ENCODE measurements around the gene C3orf85. TPM values are rescaled to one million over a fixed set of nuclear protein-coding genes. Genes with fewer than 3 reads are reported as not detected.

C3orf85 gene
- total and polyA plus RNA-seq, 2 experiments from 2014 or later = not detected

DNA sequence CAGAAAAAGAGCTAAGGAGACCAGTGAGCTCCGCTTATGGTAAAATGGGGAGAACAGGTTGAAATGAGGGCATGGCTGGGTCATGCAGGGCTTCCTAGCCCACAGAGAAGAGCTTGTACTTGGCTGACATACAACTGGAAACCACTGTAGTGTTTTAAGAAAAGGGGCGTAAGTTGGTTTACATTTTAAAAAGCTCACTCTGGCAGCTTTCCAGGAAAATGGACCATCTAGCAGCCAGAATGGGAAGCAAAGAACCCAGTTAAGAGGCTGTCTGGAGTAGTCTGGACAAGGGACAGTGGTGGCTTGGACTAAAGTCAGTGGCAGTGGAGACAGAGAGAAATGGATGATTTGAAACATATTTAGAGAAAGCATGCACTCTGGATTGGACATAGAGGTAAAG is 20.5 kb upstream of the C3orf85 start:
- H3K4me1 ChIP-seq (ENCODE audit: low read depth) = no peaks in the 10 kb centered on the region
- no peak overlapping the region for H3K27ac ChIP-seq
- no peak overlapping the region for H3K4me3 ChIP-seq
- TF ChIP-seq, protein P1, sequence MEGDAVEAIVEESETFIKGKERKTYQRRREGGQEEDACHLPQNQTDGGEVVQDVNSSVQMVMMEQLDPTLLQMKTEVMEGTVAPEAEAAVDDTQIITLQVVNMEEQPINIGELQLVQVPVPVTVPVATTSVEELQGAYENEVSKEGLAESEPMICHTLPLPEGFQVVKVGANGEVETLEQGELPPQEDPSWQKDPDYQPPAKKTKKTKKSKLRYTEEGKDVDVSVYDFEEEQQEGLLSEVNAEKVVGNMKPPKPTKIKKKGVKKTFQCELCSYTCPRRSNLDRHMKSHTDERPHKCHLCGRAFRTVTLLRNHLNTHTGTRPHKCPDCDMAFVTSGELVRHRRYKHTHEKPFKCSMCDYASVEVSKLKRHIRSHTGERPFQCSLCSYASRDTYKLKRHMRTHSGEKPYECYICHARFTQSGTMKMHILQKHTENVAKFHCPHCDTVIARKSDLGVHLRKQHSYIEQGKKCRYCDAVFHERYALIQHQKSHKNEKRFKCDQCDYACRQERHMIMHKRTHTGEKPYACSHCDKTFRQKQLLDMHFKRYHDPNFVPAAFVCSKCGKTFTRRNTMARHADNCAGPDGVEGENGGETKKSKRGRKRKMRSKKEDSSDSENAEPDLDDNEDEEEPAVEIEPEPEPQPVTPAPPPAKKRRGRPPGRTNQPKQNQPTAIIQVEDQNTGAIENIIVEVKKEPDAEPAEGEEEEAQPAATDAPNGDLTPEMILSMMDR (IDR thresholded peaks at IDR 0.05; ENCODE audit: low read depth, low read length) = no peak
- no peak for DNase-seq (ENCODE audit: low read depth in 1 of 2, low spot score in 1 of 2)
- H3K36me3 ChIP-seq = no peaks in the 10 kb centered on the region
- H3K27me3 ChIP-seq = no peaks in the 10 kb centered on the region
- no peaks in the 10 kb centered on the region for H3K9me3 ChIP-seq (ENCODE audit: low read depth)

DNA sequence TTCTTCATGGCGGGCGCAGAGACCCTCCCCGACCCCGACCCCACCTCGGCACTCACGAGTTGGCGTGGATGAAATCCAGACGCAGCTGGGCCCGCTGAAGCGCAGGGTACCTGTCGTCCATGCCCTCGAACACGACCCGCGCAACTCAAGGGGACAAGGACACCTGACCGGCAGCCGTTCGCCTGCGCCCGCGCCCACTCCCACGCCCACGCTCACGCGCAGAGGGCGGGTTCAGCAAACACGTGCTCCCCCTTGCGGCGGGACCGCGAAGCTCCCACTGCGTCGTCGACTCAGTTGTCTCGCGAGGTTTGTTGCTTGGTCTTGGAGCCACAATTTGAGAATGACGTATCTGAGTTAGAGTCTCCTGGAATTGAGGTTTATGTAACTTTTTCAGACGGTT is 18.6 kb upstream of the C3orf85 start, which contains the start of gene MORC1:
MORC1 (minus strand) TSS at position 196 of the 400 bp plus-strand sequence; CDS start at position 121, 75 bp downstream.
- TF ChIP-seq, protein P1 (IDR thresholded peaks at IDR 0.05; ENCODE audit: low read depth, low read length) = no peak
- Histone ChIP-seq H3K4me3 (no peak within 1 kb of the TSS), H3K9me3 (ENCODE audit: low read depth) (no peaks in the 10 kb centered on the region), H3K4me1 (ENCODE audit: low read depth) (no peaks in the 10 kb centered on the region), H3K27me3 (no peaks in the 10 kb centered on the region), H3K36me3 (no peaks in the 10 kb centered on the region), H3K27ac (no peak within 1 kb of the TSS)
- no peak for DNase-seq (ENCODE audit: low read depth in 1 of 2, low spot score in 1 of 2)

DNA sequence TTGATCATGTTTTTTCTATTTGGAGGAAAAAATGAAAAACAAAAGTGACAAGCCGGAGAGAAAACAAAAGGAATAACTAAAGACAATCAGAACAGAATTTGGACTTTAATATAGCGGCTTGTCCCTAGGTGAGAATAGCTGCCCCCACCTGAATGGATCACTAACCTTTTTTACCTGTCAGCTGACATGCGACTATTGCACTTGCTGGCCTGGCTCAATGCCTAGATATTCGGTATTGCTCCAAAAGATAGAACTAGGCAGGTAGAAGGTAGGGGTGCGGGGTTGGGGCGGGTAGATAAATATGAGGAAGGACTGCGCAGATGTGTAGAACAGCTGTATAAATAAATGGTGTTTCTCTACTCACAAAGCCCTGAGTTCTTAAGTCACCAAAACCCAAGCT is 17.9 kb upstream of the C3orf85 start:
- Histone ChIP-seq H3K27ac (no peak overlapping the region), H3K4me3 (no peak overlapping the region), H3K4me1 (ENCODE audit: low read depth) (no peaks in the 10 kb centered on the region), H3K36me3 (no peaks in the 10 kb centered on the region), H3K27me3 (no peaks in the 10 kb centered on the region), H3K9me3 (ENCODE audit: low read depth) (no peaks in the 10 kb centered on the region)
- DNase-seq (ENCODE audit: low read depth in 1 of 2, low spot score in 1 of 2) = no peak
- TF ChIP-seq, protein P1 (IDR thresholded peaks at IDR 0.05; ENCODE audit: low read depth, low read length) = no peak

DNA sequence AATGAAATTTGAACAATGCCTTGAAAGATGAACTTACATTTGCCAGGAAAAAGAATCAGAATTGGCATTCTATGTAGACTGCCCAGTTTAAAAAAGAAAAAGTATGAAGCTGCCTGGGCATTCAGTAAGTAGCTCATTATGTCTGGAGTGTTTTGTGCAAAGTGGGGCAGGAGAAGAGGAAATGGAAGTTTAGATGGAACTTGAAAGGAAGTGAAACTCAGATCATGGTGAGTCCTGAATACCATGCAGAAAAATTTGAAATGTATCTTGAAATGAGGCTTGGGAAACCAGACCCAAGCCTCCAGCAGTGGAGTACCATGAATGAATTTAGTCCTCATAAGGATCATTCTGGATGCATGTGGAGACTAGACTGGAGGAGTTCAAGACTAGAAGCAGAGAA is 13.8 kb upstream of the C3orf85 start:
- no peak for DNase-seq (ENCODE audit: low read depth in 1 of 2, low spot score in 1 of 2)

DNA sequence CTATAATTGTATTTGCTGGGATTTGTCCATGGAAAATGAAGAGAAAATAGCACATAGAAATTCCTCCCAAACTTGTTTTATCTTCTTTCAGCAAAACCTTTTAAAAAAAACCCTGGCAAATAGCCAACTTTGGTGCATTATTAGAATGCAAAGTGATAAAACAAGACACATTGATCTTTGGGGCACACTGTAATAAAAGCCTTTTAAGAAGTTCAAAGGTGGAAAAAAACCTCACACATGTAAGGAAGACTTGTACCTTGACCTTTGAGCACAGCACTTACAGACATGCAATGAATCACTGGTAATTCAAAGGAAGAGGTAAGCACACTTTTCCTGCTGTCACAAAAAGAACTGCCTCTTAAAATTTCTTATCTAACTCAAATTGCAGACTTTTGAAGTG is 10.6 kb upstream of the C3orf85 start:
- DNase-seq (ENCODE audit: low read depth in 1 of 2, low spot score in 1 of 2) = no peak
- Histone ChIP-seq H3K36me3 (no peaks in the 10 kb centered on the region), H3K4me1 (ENCODE audit: low read depth) (no peaks in the 10 kb centered on the region), H3K27me3 (no peaks in the 10 kb centered on the region), H3K9me3 (ENCODE audit: low read depth) (no peaks in the 10 kb centered on the region), H3K27ac (no peak overlapping the region), H3K4me3 (no peak overlapping the region)
- TF ChIP-seq, protein P1 (IDR thresholded peaks at IDR 0.05; ENCODE audit: low read depth, low read length) = no peak

More for the DNA sequence above, 13.8 kb upstream of the C3orf85 start:
- Histone ChIP-seq H3K27me3 (no peaks in the 10 kb centered on the region), H3K36me3 (no peaks in the 10 kb centered on the region), H3K9me3 (ENCODE audit: low read depth) (no peaks in the 10 kb centered on the region), H3K4me1 (ENCODE audit: low read depth) (no peaks in the 10 kb centered on the region), H3K4me3 (no peak overlapping the region), H3K27ac (no peak overlapping the region)
- TF ChIP-seq, protein P1 (IDR thresholded peaks at IDR 0.05; ENCODE audit: low read depth, low read length) = no peak

DNA sequence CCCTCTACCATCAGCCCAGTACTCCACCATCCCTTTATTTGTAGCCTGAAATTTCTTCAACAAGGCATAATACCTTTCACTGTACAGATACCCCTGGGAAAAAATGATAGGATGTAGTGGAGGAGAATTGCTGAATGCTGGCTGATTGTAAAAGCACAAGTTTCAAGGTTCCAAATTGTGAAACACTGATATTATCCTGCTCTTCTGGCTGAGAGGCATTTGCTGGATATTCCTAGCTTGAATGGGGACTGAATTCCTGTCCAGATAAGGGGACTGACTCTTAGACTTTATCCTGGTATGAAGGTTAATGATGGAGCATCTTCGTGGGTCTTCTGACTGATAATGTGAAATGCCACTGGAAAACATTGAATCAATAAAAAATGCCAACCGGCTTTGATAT is 9.0 kb upstream of the C3orf85 start:
- Histone ChIP-seq H3K27ac (no peak overlapping the region), H3K4me3 (no peak overlapping the region), H3K4me1 (ENCODE audit: low read depth) (no peaks in the 10 kb centered on the region), H3K27me3 (no peaks in the 10 kb centered on the region), H3K9me3 (ENCODE audit: low read depth) (no peaks in the 10 kb centered on the region), H3K36me3 (no peaks in the 10 kb centered on the region)
- no peak for DNase-seq (ENCODE audit: low read depth in 1 of 2, low spot score in 1 of 2)
- TF ChIP-seq, protein P1 (IDR thresholded peaks at IDR 0.05; ENCODE audit: low read depth, low read length) = no peak
